ENCODE measurements around the gene BCL7A.

GRCh38 chr12:122057007-122057735 lies 35.5 kb downstream of the BCL7A start:
- TF ChIP-seq POLR2A (IDR thresholded peaks at IDR 0.05): no peak
- TF ChIP-seq, protein P1, sequence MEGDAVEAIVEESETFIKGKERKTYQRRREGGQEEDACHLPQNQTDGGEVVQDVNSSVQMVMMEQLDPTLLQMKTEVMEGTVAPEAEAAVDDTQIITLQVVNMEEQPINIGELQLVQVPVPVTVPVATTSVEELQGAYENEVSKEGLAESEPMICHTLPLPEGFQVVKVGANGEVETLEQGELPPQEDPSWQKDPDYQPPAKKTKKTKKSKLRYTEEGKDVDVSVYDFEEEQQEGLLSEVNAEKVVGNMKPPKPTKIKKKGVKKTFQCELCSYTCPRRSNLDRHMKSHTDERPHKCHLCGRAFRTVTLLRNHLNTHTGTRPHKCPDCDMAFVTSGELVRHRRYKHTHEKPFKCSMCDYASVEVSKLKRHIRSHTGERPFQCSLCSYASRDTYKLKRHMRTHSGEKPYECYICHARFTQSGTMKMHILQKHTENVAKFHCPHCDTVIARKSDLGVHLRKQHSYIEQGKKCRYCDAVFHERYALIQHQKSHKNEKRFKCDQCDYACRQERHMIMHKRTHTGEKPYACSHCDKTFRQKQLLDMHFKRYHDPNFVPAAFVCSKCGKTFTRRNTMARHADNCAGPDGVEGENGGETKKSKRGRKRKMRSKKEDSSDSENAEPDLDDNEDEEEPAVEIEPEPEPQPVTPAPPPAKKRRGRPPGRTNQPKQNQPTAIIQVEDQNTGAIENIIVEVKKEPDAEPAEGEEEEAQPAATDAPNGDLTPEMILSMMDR (IDR thresholded peaks at IDR 0.05): no peak
